Measurements from ENCODE around the gene ADPRHL1. TPM values are rescaled to one million over a fixed set of nuclear protein-coding genes. Genes with fewer than 3 reads are reported as not detected.

ADPRHL1 gene
- total RNA-seq, 1 donor from 2014 or later, result 2.6 TPM

DNA sequence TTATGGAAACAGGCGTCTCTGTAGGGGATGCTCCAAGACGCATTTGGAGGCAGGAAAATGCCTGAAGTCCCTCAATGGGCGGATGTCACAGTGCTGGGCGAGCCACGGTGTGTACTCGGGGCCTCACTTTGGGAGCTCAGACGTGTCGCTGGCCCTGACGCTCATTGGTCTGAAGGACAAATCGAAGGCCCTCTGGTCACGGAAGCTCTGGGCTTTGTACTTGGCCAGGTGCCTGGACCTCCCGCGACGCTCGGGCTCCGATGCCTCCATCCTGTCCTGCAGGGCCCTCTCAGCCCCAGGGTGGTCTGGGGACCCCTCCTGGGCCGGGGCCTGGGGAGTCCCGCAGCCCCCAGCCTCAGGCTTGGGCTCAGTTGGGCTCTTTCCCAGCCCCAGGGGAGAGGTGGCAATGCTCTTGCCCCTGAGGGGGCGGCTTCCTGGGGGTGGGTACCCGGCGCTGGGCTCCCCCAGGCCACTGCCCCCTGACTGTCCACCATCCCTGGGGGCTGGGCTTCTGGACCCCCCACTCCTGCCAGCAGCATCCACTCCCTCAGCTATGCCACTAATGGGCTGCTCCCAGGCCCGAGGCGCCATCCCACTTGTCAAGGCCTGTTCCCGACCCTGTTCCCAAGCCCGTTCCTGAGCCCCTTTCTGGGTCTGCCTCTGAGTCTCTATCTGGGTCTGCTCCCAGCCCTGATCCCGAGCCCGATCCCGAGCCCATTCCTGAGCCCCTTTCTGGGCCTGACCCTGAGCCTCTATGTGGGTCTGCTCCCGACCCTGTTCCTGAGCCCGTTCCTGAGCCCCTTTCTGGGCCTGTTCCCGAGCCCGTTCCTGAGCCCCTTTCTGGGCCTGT lies 49.8 kb downstream of the ADPRHL1 start:
- Mint-ChIP-seq H3K36me3 (ENCODE audit: unreplicated experiment) (no peaks in the 10 kb centered on the region), H3K9me3 (ENCODE audit: unreplicated experiment) (no peaks in the 10 kb centered on the region), H3K4me1 (ENCODE audit: unreplicated experiment) (peaks cover 43% of the 10 kb centered on the region), H3K27me3 (ENCODE audit: unreplicated experiment) (no peaks in the 10 kb centered on the region), H3K27ac (ENCODE audit: unreplicated experiment) (no peak overlapping the region), H3K4me3 (ENCODE audit: unreplicated experiment) (no peak overlapping the region)
- TF ChIP-seq, protein P1, sequence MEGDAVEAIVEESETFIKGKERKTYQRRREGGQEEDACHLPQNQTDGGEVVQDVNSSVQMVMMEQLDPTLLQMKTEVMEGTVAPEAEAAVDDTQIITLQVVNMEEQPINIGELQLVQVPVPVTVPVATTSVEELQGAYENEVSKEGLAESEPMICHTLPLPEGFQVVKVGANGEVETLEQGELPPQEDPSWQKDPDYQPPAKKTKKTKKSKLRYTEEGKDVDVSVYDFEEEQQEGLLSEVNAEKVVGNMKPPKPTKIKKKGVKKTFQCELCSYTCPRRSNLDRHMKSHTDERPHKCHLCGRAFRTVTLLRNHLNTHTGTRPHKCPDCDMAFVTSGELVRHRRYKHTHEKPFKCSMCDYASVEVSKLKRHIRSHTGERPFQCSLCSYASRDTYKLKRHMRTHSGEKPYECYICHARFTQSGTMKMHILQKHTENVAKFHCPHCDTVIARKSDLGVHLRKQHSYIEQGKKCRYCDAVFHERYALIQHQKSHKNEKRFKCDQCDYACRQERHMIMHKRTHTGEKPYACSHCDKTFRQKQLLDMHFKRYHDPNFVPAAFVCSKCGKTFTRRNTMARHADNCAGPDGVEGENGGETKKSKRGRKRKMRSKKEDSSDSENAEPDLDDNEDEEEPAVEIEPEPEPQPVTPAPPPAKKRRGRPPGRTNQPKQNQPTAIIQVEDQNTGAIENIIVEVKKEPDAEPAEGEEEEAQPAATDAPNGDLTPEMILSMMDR (IDR thresholded peaks at IDR 0.05), result no peak
- DNase-seq (ENCODE audit: extremely low spot score, unreplicated experiment), result no peak

DNA sequence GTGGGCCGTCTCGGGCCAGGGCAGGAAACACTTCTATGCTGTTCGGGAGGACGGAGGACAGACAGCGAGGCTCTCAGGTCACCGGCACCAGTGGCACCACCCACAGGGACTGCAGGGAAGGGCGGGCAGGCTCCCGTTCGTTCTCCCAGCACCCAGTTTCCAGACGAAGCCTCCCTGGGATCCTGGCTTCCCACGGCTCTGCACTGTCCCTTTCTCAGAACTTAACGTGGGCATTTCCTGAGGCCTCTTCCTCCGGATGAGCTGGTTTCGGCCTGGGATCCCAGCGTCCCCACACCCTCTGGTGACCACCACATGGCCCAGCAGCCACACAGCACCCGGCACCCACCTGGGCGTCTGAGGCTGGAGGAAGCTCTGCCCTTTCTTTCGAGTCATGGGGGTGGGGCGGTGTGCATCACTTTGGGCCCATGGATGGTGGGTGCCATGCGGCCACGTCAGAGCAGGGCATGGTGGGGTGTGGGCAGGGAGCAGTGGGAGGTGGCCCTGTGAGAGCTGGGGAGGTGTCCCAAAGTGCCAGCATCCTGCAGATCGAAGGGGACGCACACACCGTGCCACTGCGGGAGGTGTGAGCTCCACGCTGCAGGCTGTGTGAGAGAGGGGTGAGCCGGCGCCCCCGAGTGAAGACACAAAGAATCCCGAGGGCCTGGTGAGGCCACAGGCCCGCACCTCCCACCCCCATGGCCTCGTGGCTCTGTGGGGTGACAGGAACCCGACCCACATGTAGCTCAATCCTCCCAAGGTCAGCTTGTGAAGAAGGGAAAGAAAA lies 50.6 kb downstream of the ADPRHL1 start:
- Mint-ChIP-seq H3K27me3 (ENCODE audit: unreplicated experiment) (no peaks in the 10 kb centered on the region), H3K36me3 (ENCODE audit: unreplicated experiment) (no peaks in the 10 kb centered on the region), H3K9me3 (ENCODE audit: unreplicated experiment) (no peaks in the 10 kb centered on the region), H3K4me1 (ENCODE audit: unreplicated experiment) (peaks cover 47% of the 10 kb centered on the region), H3K4me3 (ENCODE audit: unreplicated experiment) (no peak overlapping the region), H3K27ac (ENCODE audit: unreplicated experiment) (no peak overlapping the region)
- TF ChIP-seq, protein P1 (IDR thresholded peaks at IDR 0.05), result no peak
- no peak for DNase-seq (ENCODE audit: extremely low spot score, unreplicated experiment)

DNA sequence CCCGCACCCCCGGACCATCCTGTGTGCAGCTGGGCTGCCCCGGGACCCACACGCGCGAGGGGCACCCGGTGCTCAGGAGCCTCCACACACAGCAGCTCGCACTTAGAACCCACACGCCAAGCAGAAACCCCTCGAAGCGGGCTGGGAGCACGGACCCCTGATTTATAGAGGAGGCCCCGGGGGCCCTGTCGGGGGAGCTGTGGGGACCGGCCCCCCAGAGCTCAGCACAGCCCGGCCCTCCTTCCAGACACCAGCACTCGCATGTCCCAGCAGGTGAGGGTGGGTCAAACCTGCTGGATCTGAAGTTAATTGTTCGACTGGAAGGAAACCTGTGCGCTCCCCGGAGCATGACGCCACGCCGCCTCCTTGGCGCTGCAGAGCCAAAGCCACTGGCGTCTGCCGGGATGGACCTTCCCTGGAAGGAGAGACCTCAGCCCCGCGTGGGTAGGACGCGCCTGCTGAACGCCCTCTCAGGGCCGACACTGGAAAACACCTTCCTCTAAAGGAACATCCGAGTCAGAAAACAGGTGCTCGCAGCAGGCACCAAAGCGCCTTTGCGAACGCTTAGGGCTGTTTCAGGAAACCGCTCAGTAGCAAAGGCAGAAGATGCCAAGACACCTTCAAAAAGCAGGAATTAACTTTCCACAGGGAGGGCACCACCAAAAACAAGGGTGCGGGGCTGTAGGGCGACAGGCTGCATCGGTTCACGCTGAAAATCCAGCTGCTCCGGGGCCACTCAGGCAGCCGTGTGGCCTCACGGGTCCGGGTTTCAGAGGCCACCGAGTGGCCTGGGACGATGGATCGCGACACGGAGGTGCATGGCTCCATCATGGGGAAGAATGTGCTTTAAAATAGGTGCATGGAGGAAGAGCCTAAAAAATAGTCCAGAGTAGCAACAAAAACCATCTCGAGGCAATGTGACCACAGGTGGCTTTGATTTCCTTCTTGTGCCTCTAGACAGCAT lies 51.6 kb downstream of the ADPRHL1 start:
- Mint-ChIP-seq H3K9me3 (ENCODE audit: unreplicated experiment) (no peaks in the 10 kb centered on the region), H3K27ac (ENCODE audit: unreplicated experiment) (no peak overlapping the region), H3K27me3 (ENCODE audit: unreplicated experiment) (no peaks in the 10 kb centered on the region), H3K36me3 (ENCODE audit: unreplicated experiment) (no peaks in the 10 kb centered on the region), H3K4me3 (ENCODE audit: unreplicated experiment) (no peak overlapping the region), H3K4me1 (ENCODE audit: unreplicated experiment) (peaks cover 45% of the 10 kb centered on the region)
- no peak for DNase-seq (ENCODE audit: extremely low spot score, unreplicated experiment)
- TF ChIP-seq, protein P1 (IDR thresholded peaks at IDR 0.05), result no peak

DNA sequence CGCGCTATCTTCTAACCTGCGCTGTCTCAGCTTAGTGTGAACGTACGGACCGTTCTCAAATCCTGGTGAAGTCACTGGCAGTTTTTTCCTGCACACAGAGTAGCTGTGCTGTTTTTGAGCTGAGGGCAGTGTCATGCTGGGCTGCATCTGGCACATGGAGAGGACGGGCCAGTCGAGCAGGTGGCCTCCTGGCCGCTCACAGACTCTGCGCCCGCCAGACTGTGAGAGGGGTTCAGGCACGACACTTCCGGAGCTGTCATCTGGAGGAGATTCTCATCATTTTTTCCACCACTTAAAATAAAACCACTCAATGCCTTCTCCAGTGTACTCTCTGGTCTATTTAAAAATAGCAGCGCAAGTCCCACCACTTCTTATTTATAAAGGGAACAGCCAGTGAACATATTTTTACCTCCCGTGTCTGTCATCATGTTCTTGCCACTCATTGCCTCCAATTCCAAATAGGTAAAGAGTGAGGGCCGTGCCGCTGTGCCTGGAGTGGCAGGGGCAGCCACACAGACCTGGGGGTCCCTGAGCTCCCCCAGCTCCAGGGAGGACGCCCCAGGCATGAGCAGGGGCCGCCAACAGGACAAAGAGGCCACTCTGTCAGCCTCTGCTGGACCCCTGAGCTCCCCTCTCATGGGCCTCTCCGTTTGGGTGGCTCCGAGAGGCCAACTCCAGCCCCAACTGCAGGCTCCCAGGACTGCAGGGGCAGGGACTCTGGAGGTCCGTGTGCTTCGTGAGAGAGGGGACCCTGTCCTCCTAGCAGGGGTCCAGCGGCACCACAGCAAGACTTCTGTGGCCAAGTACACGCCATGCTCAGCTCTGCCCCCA lies 52.5 kb downstream of the ADPRHL1 start:
- Mint-ChIP-seq H3K4me1 (ENCODE audit: unreplicated experiment) (peaks cover 38% of the 10 kb centered on the region), H3K27me3 (ENCODE audit: unreplicated experiment) (no peaks in the 10 kb centered on the region), H3K9me3 (ENCODE audit: unreplicated experiment) (no peaks in the 10 kb centered on the region), H3K36me3 (ENCODE audit: unreplicated experiment) (no peaks in the 10 kb centered on the region), H3K27ac (ENCODE audit: unreplicated experiment) (peak overlapping the region; percentile 53), H3K4me3 (ENCODE audit: unreplicated experiment) (peak overlapping the region; percentile 33)
- TF ChIP-seq, protein P1 (IDR thresholded peaks at IDR 0.05), result no peak
- DNase-seq (ENCODE audit: extremely low spot score, unreplicated experiment), result no peak
